ENCODE measurements around the gene GGT1.

- no peak for TF ChIP-seq MYC (IDR thresholded peaks at IDR 0.05; ENCODE audit: low read depth, low read length)
- TF ChIP-seq CTCF (IDR thresholded peaks at IDR 0.05; ENCODE audit: extremely low read depth in 1 of 2, insufficient read depth in 1 of 2, low read depth in 1 of 2, low read length in 2 of 2) = no peak
- no peak for TF ChIP-seq GATA2 (IDR thresholded peaks at IDR 0.05; ENCODE audit: insufficient read depth, insufficient read length, low read depth, low read length)
- no peak for TF ChIP-seq POLR2AphosphoS5 (IDR thresholded peaks at IDR 0.05; ENCODE audit: insufficient read depth, low read depth, low read length)
- no peak for TF ChIP-seq POLR2A (IDR thresholded peaks at IDR 0.05; ENCODE audit: low read depth, low read length)
- no peak for TF ChIP-seq MAX (IDR thresholded peaks at IDR 0.05; ENCODE audit: insufficient read depth, insufficient read length)
- TF ChIP-seq JUN (IDR thresholded peaks at IDR 0.05; ENCODE audit: borderline replicate concordance, insufficient read depth, insufficient read length, low read depth) = no peak
- no peak for TF ChIP-seq EZH2 (IDR thresholded peaks at IDR 0.05; ENCODE audit: borderline replicate concordance, low read depth, low read length, severe bottlenecking)
- no peak for TF ChIP-seq FOS (IDR thresholded peaks at IDR 0.05; ENCODE audit: borderline replicate concordance, insufficient read depth, low read length)
These were observed 14.6 kb upstream of the GGT1 start for GRCh38 chr22:24588381-24588756.
